Activated effector memory CD4-positive, alpha-beta T cell treated with Interleukin-2 at 50 U/mL for 16 hours (primary cell): Measurements from ENCODE around the gene PCDH17.

ENCODE experiments used
- DNase-seq: peaks from one replicate; pipeline ENCODE4 v3.0.0-alpha.2; 2020

PCDH17 gene

DNA sequence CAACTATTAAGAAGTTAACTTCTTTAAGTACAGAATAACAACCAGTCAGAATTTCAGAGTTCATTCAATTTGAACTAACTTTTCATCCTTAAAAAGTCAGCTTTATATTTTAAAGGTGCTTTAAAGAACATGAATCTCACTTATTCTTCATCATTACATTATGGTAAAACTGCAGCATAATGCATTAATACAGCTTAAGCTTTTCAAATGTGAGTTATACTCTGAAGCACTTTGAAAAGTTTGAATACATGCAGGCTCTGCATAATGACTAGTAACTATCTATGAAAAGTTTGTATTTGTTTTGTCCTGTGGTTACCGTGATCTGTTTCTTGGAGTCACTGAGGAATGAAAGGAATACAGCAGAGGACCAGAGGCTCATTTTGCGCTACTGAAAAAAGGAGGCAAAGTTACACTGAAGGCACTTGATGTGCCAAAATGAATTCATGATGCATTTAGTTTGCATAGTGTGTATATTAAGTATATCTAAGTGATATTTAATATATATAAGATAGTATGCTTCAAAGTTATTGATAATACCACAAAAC, 4.1 kb downstream of the PCDH17 start:
- DNase-seq = no peak

DNA sequence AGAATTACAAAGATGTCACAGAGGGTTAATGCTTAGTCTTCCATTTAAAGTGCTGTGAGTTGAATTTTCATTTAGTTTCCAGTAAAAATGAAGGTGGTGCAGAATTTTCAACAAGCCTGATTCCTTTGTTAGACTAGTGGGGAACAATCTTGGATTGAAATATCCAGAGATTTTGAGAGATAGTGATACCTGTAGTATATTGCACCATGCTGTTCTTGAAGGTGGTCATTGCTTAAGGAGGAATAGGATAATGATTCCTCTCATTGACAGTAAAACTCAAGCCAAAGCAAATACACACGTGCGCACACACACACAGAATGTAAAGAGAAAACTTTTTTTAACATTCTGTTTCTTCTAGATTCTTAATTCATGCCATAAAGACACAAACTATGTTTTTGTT, 5.3 kb downstream of the PCDH17 start:
- DNase-seq = no peak

DNA sequence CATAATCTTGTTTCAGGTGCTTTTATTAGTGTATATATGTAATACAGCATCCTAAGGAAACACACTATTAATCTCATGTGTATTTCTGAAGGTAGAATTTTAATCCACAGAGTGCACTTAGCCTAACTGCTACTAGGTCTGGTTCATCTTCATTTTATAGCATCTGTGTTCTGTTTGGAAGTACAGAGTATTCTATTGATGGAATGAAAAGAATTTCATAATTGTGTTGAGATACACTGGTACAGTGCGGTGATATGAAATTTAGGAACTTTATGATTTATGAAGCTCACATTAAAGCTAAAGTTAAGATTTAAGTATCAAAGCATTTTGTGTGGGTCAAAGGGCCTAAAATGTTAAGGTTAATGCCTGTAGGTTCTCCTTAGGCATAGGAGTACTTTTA, 6.0 kb downstream of the PCDH17 start:
- DNase-seq = no peak

DNA sequence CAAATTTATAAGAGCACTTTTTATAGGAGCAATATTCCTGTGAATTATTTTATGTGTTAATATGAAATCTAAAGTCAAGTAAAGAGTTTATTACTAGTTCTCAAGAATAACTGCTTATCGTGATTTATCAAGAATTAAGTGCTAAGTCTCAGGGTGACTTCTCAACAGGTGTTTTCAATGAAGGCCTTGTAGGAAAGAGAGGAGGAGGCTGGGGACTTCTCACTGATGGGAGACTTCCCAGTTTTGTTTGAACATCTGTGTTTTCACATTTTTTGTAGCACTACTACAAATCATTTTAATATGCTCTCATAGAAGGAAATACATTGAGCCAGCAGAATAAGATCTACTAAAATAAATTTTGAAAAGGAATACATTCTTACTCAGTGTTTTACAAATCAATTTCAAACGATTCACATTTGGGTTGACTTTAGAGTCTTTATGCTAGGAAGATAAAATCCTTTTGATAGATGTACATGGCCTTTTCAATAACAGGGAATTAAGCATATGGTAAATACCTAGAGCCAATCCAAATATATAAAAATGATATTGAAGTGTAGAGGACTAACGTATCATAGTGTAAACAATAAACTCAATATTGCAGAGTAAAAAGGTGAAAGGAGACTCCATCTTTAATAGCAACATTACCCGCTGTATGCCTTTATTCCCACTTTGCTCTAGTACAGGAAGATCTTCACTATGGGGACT, 6.8 kb downstream of the PCDH17 start:
- DNase-seq = no peak

DNA sequence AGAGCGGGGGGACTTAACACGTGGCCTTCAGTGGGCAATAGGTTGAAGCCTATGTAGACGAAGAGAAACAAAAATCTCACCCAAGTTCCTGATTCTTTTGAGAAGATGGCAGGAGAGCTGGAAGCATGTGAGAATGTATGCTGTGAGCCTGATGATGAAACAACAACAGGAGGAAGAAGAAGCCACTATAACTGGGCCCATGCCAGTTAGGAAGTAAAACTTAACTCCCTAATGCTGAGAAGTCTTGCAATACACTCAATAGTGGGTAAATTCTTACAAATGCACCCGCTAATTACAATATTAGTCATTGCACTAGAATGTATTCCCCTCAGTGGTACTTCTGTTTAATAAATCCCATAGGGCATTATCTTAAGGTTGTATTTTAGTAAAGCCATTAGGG, 9.1 kb downstream of the PCDH17 start:
- no peak for DNase-seq

DNA sequence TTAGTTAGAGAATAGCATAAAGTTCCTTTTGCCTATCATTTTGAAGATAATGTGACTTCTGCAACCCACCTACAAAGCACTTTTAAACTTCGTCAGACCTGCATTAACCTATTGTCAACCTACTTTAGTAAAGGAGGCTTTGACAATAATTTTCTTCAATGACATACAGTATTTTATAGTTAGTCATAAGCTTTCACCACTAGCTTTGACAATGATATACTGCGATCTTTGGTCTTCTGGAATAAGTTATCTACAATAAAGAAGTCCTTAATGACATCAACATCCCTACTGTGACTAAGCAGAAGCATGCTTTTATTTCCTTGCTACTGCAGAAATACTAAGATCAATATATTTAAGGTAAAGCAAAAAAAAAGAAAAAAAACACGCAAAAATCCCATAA, 9.5 kb downstream of the PCDH17 start:
- no peak for DNase-seq

DNA sequence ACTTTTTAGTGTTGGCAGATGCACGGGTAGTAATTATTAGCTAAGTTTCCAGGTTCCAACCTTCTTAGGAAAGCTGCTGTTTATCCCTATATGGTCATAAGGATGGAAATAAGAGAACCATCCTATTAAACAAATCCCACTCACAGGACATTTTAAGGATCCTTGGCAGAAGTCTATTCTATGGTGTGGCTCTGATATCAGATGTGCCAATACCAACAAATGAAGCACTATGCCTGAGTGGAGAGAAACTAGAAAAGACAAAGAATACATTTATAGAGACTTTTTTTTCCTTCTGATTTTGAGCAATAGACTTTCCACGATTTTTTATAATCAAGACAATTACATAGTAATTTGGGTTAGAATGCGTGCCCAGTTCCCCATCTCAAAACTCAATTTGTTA, 12.6 kb downstream of the PCDH17 start:
- no peak for DNase-seq

DNA sequence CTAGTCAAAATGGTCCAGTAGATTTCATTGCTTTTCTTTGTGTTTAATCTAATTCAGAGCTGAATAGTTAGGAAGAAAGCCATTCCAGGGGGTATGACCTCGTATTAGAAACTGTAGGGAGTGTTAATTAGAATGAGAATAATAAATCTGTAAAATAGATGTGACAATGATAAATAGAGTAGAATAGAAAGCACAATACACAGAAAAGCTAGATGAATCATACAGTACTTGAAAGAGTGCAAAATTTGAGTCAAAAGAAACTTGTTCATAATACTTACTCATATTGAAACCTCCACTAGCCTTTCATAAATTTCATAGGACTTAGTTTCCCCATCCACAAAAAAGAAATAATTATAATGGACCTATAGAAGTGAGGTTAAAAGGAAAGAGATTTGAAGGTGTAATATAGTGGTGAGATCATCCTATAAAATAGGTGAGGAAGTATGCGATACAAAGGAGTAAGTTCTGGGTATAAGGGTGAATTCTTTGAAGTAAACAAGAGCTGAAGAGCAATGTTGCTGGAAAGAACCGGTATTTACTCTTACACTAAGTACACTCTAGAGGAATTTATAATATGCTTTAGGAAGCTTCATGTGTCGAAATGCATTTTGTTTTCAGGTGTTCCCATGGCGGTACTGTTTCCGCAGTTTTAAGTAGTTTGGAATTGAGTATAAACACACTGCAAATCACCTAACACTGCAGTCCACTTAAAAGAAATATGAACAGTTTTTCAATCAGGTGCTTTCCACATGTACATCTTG, 21.9 kb downstream of the PCDH17 start:
- DNase-seq = no peak

DNA sequence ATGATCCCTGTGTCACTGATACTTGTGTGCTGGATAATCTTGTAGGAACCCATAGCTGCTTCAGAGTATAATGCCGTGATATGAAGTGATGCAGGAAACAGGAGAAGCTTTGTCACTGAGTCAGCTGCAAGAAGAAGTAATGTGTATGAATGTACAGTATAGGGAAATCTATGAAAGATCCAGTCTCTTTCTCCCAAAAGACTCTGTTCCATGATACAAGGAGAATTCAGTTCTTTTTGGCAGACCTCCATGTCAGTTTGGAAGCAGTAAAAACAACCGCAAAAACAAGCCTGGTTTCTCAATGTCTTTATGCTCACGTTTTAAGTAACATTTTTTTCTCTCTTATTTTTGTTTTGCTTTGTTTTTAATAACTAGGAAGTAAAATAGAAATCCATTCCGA, 33.9 kb downstream of the PCDH17 start:
- no peak for DNase-seq

DNA sequence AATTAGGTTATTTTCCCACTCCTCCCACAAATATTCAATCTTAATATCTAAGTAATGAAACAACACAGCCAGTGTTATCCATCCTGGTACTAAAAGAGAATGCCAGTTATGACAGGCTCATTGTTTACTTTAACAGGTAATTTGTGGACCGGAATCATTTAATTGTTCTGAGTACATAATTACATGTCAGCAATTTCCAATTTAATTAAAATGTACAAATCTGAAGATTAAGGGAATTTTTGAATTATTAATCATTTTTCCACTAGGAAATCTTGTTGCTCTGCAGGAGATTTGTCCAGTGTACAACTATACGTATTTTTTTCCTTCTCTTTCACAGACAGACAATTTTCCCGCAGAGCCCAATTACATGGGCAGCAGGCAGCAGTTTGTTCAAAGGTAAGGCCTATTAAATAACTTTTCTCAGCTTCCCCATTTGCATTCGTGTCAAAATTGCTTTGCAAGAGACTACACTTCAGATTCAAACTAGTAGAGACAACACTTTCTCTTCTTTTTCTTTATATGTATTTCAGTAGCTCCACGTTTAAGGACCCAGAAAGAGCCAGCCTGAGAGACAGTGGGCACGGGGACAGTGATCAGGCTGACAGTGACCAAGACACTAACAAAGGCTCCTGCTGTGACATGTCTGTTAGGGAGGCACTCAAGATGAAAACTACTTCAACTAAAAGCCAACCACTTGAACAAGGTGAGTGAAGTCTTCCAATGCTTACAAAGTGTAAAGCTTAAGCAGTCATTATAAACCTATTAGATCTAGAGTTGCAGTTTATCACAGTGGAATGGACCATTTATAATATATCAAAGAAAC, 34.8 kb downstream of the PCDH17 start:
- DNase-seq = no peak

DNA sequence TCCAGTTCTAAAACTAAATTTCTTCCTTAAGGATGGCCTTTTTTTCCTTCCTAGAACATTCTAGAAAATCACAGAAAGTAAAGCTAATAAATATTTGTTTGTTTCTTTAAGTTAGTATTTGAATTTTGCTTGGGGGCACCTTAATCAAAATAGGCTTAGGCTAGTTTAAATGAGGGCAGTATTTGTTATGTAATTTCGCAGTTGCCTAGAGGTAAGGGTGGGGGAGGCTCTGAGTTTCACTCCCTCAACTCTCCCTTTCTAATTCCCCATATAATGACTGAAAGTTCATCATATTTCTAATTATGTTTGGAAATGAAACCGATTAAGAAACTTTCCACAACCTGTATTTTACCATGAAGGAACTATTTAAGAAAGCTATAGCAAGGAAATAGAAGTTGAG, 40.6 kb downstream of the PCDH17 start:
- DNase-seq = no peak

DNA sequence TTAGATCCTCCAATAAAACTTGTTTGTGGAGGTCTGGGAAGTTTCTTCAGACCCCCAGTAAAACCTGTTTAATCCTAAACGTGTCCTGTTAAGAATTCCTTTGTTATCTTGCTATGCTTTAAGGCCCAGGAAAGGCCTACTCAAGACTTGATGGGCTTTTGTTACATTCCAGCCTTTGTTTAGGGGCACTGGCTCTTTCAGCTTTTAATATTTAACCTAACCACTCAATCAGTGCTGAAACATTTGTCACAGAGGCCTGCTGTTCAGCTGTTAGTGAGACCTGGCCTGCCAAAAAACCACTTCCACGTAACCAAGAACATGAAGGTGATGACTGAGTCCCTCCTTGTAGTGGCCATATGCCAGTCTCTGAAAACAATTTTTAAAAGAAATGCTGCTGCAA, 41.7 kb downstream of the PCDH17 start:
- DNase-seq = no peak

DNA sequence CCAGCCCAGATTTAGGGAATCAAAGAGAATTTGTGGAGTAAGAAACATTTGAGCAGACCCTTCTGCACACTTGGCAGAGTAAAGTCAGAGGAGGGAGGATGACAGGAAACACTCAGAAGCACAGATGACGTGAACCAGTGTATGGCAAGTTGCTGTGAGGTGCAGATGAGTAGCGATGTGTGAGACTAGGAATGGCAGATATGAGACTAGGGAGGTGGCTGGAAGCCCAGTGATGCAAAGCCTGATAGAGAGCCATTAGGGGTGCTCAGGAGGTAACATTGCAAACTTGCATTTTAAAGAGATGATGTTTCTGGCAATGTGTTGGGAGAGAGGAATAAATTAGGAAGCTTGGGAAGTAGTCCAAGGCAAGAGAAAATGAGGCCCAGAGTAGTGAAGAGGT, 44.0 kb downstream of the PCDH17 start:
- DNase-seq = no peak

DNA sequence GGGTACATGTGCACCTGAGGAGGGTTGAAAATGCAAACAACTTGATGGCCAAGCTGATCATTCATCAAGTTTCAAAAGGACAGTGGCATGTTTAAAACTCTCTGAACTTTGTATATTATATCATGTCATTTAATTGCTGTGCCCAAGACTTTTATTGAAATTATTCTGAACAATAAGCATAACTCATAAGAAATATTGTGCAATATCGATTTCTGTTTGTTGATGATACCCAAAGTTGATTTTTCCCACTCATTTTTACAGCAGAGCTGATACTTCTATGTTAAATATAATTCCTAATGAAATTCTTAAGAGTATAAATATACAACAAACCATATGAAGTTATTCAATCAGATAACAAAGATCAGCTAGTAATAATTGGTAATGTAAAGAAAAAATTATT, 49.1 kb downstream of the PCDH17 start:
- DNase-seq = no peak

DNA sequence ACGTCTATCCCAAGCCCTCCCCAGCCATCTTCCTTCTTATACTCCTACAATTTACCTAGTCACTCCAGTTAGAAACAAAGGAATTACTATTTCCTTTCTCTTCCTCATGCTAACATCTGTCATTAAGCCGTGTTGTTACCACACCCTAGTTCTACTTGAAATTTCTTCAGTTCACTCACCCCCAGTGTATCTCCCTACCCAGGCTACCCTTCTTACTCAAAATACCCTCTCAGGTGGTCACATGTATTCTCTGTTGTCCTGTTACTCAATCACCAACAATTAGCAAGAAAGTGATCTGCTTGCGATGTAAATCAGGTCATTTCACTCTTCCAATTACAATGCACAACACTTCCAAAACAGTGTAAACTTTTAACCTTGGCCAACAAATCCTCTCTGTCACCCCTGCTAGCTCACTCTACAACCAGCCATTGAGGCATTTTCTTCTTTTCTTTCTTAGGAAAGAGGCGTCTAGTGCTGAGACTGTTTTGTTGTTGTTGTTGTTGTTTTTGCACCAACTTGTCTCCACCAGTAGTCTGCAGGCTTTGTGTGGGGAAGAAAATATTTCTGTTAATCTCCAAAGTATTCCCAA, 50.7 kb downstream of the PCDH17 start:
- no peak for DNase-seq

DNA sequence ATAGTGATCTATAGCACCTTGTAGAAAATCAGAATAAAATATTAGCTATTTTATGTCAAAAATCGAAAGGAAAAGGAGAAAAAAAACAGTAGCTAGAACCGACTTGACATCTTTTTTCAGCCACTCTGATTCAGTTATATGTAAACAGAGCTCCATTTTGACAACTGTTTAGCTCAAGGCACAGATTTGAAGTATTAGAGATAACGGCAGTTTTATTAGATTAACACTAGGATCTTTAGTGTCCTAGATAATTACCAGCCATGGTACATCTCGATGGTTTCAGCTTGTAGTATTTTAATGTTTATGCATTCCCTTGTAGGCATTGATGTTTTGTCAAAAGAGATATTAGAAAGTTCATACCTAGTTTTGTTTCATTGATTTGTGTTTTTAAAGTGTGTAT, 67.3 kb downstream of the PCDH17 start:
- DNase-seq = no peak

DNA sequence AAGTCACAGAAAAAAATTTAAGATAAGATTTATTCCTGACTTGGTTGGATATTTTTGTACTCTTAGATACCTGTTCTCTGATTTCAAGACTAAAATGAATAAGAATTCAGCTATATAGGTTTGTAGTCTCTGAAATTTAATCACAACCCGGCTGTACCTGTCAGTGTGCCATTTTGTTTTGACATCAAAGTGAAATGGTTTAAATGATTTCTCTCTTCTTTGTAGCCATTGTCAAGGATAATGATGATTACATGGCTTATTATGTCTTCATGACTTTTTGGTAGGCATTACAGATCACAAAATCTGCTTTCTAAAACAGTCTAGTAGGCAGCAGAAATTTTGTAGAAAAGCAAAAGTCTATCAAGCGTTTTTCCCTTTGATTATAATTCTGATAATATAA, 72.5 kb downstream of the PCDH17 start:
- DNase-seq = no peak

DNA sequence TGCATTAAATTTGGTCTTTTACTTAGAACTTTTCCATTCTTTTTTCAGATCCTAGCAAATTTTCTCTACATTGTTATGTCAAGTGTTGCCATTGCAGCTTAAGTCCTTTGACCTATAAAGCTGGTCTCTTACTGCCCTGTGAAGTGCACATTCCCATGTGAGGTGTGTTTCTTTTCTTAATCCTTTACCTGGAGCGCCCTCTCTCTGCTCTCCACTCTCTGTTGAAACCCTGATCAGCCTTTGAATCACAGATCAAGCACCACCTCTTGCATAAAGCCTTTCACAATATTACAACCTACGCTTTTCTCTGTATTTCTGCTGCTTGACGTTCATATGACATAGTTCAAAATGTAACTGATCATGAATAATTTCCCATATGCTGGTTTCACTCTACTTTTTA, 84.8 kb downstream of the PCDH17 start:
- DNase-seq = no peak

DNA sequence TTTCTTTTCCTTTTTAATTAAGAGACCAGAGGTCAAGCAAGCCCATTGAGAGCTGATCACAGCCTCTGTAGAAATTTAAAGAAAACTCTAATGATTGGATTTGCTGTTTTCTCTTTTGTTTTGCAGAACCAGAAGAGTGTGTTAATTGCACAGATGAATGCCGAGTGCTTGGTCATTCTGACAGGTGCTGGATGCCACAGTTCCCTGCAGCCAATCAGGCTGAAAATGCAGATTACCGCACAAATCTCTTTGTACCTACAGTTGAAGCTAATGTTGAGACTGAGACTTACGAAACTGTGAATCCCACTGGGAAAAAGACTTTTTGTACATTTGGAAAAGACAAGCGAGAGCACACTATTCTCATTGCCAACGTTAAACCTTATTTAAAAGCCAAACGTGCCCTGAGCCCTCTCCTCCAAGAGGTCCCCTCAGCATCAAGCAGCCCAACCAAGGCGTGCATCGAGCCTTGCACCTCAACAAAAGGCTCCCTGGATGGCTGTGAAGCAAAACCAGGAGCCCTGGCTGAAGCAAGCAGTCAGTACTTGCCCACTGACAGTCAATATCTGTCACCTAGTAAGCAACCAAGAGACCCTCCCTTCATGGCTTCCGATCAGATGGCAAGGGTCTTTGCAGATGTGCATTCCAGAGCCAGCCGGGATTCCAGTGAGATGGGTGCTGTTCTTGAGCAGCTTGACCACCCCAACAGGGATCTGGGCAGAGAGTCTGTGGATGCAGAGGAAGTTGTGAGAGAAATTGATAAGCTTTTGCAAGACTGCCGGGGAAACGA, 93.1 kb downstream of the PCDH17 start:
- DNase-seq = no peak

DNA sequence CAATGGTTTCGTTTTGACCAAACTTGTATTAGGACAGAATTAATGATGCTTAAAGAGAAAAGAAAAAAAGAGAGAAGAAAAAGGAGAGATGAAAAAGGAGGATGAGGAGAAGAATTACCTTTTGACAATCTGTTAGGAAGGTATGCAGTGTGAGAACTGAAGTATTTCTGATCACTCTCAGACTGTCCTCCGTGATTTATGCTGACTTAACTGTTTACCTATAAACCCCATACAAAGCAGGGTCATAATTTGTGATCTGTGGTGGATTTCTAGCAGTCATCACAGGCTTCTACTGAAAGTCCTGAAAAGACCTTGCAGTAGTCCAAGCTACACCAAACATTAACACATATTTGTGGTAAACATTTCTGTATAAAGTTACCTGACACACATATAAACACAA, 93.9 kb downstream of the PCDH17 start:
- no peak for DNase-seq

DNA sequence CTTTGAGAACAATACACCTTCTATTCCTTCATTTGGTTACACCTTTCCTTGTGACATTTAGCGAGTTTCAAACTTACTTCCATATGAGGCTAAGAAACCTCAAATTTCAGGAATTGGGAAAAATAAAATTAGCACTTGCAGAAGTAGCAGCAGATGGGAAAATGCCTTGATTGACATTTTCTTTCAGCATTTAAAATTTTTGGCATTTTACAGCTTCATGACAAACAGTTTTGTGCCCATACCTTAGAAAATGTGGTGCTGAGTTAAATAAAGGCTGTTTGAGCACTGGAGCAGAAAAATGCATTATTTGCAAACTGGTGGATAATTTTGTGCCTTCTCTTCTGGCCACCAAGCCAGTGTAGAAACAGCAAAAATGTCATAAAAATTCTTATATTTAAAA, 95.4 kb downstream of the PCDH17 start:
- no peak for DNase-seq

DNA sequence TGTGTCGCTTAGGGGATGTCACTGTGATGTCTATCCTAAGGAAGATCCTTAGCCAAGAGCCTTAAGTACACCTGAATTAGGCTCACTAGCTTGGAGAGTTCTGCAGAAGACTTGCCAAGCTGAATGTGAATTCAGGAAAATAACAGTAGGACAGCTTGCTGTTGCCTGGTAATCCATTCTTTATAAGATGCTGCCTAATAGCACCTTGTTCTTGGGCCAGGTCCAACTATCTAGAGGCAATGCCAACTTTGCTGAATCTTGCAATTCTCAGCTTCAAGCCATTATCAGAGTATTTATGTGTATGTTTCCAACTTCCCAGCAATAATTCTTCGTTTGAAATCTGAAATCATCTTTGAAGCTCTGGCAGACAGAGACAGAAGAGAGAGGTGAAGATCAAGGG, 102.8 kb downstream of the PCDH17 start:
- DNase-seq = no peak
